D341Med (cell line): ENCODE measurements around the gene SAMHD1.
A peak's percentile ranks its signal among the peaks of the same experiment; 100 is the strongest.
"Not testable (repeated sequence)": the region's sequence is repeated elsewhere in the genome, so short reads cannot be mapped to it uniquely, and the experiment has no call there.

Experiments used
- DNase-seq: peaks from one replicate; pipeline ENCODE4 v3.0.0; 2012; ENCODE audit warnings: low spot score

The SAMHD1 gene

DNA sequence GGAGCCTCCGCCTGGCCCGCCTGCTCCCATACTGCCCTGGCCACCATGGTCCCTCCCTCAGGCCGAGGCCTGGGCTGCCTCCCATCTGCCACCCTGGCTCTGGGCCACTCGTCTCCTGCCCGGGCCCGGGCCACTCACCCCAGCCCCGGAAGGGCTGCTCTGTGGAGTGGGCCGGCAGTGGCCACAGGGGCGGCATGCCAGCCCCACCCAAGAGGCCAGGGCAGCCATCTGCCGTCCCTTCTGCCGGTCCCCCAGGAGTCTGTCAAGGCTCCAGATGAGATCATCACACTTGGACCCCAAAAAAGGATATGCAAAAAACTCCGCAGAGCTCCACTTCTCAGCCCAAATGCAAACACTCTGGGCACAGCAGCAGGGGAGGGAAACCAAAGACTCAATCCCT, 99.3 kb downstream of the SAMHD1 start:
- DNase-seq: no peak

DNA sequence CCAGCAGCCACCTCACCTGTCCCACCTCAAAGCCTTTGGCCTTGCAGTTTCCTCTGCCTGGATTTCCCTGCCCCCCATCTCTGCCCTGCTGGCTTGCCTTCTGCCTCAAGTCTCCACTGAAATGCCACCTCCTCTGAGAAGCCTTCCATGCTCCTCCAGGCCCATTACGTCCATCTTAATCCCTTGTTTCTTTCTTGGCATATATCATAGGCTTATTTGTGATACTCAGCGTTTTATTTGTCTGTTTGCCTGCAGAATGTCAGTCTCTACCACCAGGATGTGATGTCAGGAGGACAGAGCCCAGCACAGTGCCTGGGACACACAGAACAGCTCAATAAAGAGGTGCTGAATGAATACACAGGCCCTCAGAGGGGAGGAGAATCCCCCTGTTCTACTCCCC, 100.0 kb downstream of the SAMHD1 start:
- DNase-seq: no peak

DNA sequence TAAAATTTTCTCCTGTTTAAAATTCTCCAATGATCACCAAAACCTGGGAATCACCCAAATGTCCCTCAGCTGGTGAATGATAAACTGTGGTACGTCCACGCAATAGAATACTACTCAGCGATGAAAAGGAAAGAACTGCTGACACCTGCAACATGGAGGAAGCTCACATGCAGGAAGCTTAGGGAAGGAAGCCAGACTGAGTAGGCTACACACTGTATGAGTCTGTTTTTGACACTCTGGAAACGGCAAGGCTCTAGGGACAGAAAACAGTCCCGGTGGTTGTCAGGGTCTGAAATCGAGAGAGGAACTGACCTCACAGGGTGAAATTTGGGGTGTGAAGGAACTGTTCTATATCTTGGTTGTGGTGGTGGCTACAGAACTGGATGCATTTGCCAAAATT, 100.7 kb downstream of the SAMHD1 start:
- no peak for DNase-seq

DNA sequence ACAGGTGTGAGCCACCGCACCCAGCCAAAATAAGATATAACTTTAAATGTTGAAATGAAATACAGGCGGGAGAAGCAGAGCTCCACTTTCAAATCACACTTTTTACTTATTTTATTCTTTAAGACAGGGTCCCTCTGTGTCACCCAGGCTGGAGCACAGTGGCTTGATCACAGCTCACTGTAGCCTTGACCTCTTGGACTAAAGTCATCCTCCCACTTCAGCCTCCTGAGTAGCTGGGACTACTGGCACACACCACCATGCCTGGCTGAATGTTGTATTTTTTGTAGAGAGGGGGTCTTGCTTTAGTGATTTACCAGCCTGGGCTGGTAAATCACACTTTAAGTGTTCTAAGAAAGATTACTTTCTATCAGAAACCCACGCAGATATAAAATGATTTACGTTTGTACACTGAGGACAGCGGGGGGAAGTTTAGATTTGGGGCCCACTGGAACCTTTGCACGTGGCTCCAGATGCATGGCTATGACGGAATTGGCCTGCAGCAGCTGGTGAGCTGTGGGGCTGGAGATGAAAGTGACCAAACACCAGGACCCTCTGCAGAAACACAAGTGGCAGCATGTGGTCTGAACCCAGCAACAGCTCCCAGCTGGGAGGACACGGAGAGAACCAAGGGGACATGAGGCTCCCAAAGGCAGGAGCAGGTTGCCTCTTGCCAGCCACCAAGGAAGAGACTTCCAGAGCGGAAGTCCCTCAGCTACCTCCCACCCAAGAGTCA, 102.0 kb downstream of the SAMHD1 start:
- no peak for DNase-seq

DNA sequence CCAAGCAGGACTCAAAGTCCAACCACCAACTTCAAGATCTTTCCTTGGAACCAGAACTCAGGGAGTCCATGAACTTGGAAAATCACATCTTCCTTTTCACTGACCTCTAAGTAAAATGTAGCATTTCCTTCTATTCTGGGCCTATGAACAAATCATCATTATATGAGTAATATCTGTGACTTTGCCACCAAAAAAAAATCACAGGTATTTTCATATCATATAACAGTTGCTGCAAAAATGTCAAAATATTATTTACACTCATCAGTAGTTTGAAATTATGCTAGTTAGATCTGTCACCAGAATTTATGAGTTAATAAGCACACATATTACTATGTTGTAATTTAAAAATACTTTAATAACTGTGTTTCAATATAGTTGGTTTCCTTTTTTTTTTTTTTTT, 102.8 kb downstream of the SAMHD1 start:
- DNase-seq: no peak

DNA sequence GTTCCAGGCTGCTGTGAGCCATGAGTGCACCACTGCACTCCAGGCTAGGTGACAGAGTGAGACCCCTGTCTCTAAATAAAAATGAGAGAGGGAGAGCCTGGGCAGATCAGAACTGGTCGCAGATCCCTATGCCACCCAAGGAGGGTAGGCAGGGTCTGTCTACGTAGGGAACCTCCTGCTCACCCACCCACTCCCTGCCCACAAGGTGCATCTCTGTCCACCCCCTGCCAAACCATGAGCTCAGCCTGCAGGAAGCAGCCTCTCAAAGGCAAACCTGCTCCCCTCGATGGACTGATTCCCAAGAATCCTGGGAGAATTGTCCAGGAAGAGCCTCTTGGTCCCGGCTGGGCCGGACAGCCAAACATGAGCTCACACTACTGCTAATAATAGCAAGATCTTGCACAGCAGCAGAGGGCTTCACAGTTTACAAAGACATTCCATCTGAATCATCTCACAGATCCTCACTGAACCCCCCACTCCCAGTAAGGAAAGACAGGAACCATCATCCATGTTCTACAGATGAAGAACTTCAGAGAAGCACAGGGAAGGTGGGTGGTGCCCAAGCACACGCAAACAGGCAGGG, 103.3 kb downstream of the SAMHD1 start:
- DNase-seq: no peak

DNA sequence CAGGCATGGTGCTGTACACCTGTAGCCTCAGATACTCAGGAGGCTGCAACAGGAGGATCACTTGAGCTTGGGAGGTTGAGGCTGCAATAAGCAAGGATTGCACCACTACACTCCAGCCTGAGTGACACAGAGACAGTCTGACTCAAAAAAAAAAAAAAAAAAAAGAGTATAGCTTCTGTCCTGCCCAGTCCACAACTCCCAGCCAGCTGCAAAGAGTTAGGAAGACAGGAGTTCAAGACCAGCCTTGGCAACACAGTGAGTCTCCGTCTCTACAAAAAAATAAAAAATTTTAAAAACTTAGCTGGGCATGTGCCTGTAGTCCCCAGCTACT, 103.8 kb downstream of the SAMHD1 start:
- no peak for DNase-seq

DNA sequence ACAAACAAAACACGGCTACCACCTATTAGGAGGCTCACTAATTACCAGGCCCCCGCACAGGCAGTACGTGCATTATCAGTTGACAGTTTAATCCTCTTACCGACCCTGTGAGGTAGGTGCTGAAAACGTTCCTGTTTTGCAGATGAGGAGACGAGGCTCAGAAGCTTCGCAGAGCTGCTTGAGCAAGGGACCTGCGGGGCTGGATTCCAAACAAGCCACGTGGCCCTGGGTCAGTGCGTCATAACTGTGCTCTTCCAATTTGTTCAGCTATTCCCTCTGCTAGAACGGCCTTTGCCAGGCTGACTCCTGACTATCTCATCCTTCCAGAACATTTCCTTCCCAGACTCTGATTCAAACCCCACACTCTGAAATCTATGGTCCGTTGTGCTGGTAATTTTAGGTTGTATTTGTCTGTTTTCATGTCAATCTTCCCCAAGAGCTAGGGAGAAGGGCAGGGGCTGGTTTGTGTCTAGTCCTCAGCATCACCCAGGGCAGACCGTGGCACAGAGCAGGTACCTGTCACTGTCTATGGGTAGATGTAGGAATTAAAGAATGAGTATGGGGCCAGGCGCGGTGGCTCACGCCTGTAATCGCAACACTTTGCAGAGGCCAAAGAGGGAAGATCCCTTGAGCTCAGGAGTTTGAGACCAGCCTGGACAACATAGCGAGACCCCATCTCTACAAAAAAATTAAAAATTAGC, 104.3 kb downstream of the SAMHD1 start:
- peak; percentile 84 for DNase-seq

DNA sequence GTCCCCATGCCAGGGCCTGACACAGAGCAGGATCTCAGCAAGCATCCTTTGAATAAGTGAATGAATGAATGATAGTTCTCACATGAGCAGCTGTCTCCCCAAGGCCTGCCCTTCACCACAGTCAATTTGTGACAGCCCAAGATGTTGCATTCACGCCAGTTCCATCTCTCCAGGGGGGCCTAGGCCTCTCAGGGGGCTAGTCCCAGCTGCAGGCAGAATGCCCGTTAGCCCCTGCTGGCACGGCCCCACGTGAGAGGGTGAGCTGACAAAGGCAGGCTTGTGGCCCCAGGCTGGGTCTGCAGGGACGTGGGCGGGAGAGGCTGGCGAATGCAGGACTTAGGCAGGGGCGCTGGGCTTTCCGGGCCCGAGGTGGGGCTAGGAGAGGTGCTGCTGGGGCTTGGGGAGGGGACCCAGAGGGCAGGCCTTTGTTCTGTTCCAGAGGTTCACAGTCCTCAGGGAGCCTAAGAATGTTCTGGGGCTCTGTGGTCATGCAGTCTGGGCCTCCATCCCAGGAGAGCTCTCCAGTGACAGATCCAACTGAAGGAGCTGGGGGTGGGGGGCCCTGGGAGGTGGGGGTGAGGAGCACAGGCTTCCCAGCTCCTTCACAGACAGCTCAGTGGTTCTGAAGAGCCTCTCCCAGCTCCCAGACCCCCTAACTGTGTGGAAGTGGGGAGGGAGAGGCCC, 106.1 kb downstream of the SAMHD1 start:
- DNase-seq: no peak

DNA sequence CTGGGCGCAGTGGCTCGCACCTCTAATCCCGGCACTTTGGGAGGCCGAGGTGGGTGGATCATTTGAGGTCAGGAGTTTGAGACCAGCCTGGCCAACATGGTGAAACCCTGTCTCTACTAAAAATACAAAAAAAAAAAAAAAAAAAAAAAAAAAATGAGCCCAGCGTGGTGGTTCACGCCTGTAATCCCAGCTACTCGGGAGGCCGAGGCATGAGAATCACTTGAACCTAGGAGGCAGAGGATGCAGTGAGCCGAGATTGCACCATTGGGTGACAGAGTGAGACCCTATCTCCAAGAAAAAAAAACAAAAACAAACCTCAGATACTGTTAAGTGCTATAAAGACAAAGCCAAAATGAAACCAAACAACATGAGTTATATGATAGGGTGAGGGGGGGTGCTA, 110.5 kb downstream of the SAMHD1 start:
- DNase-seq: not testable (repeated sequence)
